HepG2 (cell line): Measurements from ENCODE around the gene ATP2B2. TPM values are rescaled to one million over a fixed set of nuclear protein-coding genes. Genes with fewer than 3 reads are reported as not detected.

ENCODE experiments used
- ARNT ChIP-seq: fragments of 450-650 bp; IDR thresholded peaks from 2 replicates; pipeline ENCODE4 v1.6.1; 2017
- DNMT1 ChIP-seq: sonication (generic); formaldehyde crosslinking; IDR thresholded peaks from 2 replicates; pipeline ENCODE4 v1.5.1; 2020; ENCODE audit warnings: mild to moderate bottlenecking, missing genetic modification reagents
- E2F5 ChIP-seq: sonication (generic); formaldehyde crosslinking; conservative IDR thresholded peaks from 2 replicates; pipeline ENCODE4 v1.4.0; 2020; ENCODE audit warnings: missing genetic modification reagents
- GLMP ChIP-seq: sonication (generic); formaldehyde crosslinking; IDR thresholded peaks from 2 replicates; pipeline ENCODE4 v1.9.0; 2021; ENCODE audit warnings: missing genetic modification reagents, mild to moderate bottlenecking, borderline replicate concordance
- HOXA9 ChIP-seq: sonication (generic); formaldehyde crosslinking; IDR thresholded peaks from 2 replicates; pipeline ENCODE4 v1.8.1; 2022; ENCODE audit warnings: missing genetic modification reagents, mild to moderate bottlenecking, moderate library complexity, borderline replicate concordance
- IRF1 ChIP-seq: sonication (generic); formaldehyde crosslinking; IDR thresholded peaks from 2 replicates; pipeline ENCODE4 v1.4.0; 2020; ENCODE audit warnings: low read depth, mild to moderate bottlenecking, missing genetic modification reagents
- KLF15 ChIP-seq: sonication (generic); formaldehyde crosslinking; IDR thresholded peaks from 2 replicates; pipeline ENCODE4 v1.8.1; 2023; ENCODE audit warnings: borderline replicate concordance, mild to moderate bottlenecking, inconsistent platforms, missing genetic modification reagents, mixed read lengths
- PRDM10 ChIP-seq: sonication (generic); formaldehyde crosslinking; IDR thresholded peaks from 2 replicates; pipeline ENCODE4 v1.4.0; 2020; ENCODE audit warnings: low read depth, missing genetic modification reagents
- SIN3A ChIP-seq: IDR thresholded peaks from 2 replicates; pipeline ENCODE4 v1.6.1; 2011; ENCODE audit warnings: low read depth, mild to moderate bottlenecking, control low read depth, low read length, borderline replicate concordance
- SOX6 ChIP-seq, 2 experiments: fragments of 450-650 bp in 1 of 2; sonication (generic) in 1 of 2; formaldehyde crosslinking in 1 of 2; IDR thresholded peaks; 2 replicates each; pipeline versions ENCODE4 v1.4.0 to v1.6.1; 2017 to 2020; ENCODE audit warnings: antibody characterized with exemption in 1 of 2, mild to moderate bottlenecking in 1 of 2, missing genetic modification reagents in 1 of 2
- TOE1 ChIP-seq: sonication (generic); formaldehyde crosslinking; IDR thresholded peaks from 2 replicates; pipeline ENCODE4 v1.4.0; 2020; ENCODE audit warnings: mild to moderate bottlenecking, missing genetic modification reagents
- YEATS4 ChIP-seq: sonication (generic); formaldehyde crosslinking; IDR thresholded peaks from 2 replicates; pipeline ENCODE4 v1.4.0; 2020; ENCODE audit warnings: missing genetic modification reagents, borderline replicate concordance
- ZNF496 ChIP-seq: sonication (generic); formaldehyde crosslinking; IDR thresholded peaks from 2 replicates; pipeline ENCODE4 v1.8.1; 2023; ENCODE audit warnings: mild to moderate bottlenecking, moderate library complexity, missing genetic modification reagents; ENCODE audit not compliant: insufficient replicate concordance
- ZNF569 ChIP-seq: sonication (generic); formaldehyde crosslinking; IDR thresholded peaks from 2 replicates; pipeline ENCODE4 v1.5.0; 2020; ENCODE audit warnings: mild to moderate bottlenecking, missing genetic modification reagents, moderate library complexity, borderline replicate concordance
- ZNF597 ChIP-seq: sonication (generic); formaldehyde crosslinking; IDR thresholded peaks from 2 replicates; pipeline ENCODE4 v1.5.0; 2020; ENCODE audit warnings: missing genetic modification reagents
- ZNF770 ChIP-seq: sonication (generic); formaldehyde crosslinking; IDR thresholded peaks from 2 replicates; pipeline ENCODE4 v1.5.0; 2020; ENCODE audit warnings: mild to moderate bottlenecking, missing genetic modification reagents
- ZNF775 ChIP-seq: sonication (generic); formaldehyde crosslinking; IDR thresholded peaks from 2 replicates; pipeline ENCODE4 v1.4.0; 2020; ENCODE audit warnings: missing genetic modification reagents, mild to moderate bottlenecking, moderate library complexity, borderline replicate concordance
- polyA plus RNA-seq, 8 experiments: library from polyadenylated mRNA; depleted of rRNA in 3 of 8; stranded (reverse) in 7 of 8; unstranded in 1 of 8; fragments of >200 nt; fragmentation: Illumina TruSeq in 4 of 8; extraction: Trizol in 4 of 8; gene quantifications; 2 replicates each; pipeline versions ENCODE4 v1.2.1 to v1.2.3, GENCODE V29; 2011 to 2016; ENCODE audit warnings: low read depth in 4 of 8, missing spikeins in 1 of 8, mixed read lengths in 1 of 8; ENCODE audit not compliant: insufficient read depth in 1 of 8
- total RNA-seq, 5 experiments: library from RNA; depleted of rRNA; stranded (reverse); fragments of >200 nt; fragmentation: Illumina TruSeq; extraction: Trizol; gene quantifications; 2 replicates each; pipeline ENCODE4 v1.2.3, GENCODE V29; 2016; ENCODE audit warnings: low read depth in 1 of 5

Gene ATP2B2
- total and polyA plus RNA-seq, 2 of the 13 experiments (the other 11 are each of a cell fraction or from before 2014, with no cell fraction given): 1.5 to 2.3 TPM

- TF ChIP-seq ZNF496: no peak
- no peak for TF ChIP-seq SOX6 (IDR thresholded peaks at IDR 0.05)
- TF ChIP-seq SOX6 (CRISPR knock-in tag; IDR thresholded peaks at IDR 0.05): no peak
- TF ChIP-seq TOE1: peak; percentile 96
- TF ChIP-seq PRDM10: peak; percentile 85
- TF ChIP-seq ZNF569 (CRISPR knock-in tag): no peak
- TF ChIP-seq GLMP (CRISPR knock-in tag): peak; percentile 97
- TF ChIP-seq HOXA9 (CRISPR knock-in tag): peak; percentile 96
- TF ChIP-seq YEATS4 (CRISPR knock-in tag): peak; percentile 63; the same call in 1 of the 2 replicates
- TF ChIP-seq KLF15: 0 out of 2 replicates have a peak, but pooled peaks have one; percentile 43
- peak; percentile 67; the same call in 1 of the 2 replicates for TF ChIP-seq ZNF775 (CRISPR knock-in tag)
- TF ChIP-seq ARNT: no peak
- TF ChIP-seq SIN3A: peak; percentile 100
- no peak for TF ChIP-seq ZNF770 (CRISPR knock-in tag)
- TF ChIP-seq ZNF597 (CRISPR knock-in tag): no peak
- peak; percentile 89; the same call in 1 of the 2 replicates for TF ChIP-seq IRF1 (CRISPR knock-in tag)
- peak; percentile 79 for TF ChIP-seq E2F5
- TF ChIP-seq DNMT1 (CRISPR knock-in tag): 0 out of 2 replicates have a peak, but pooled peaks have one; percentile 52
Measured at GRCh38 chr3:10459954-10460754, 45.2 kb downstream of the ATP2B2 start (continued).
